ENCODE measurements around the gene DNM3.

The DNM3 gene

GRCh38 chr1:172155766-172156165 lies 314.5 kb downstream of the DNM3 start:
- in situ Hi-C loops (cut with MboI; ENCODE audit: low sequenced_read_pairs): no loop called here

- in situ Hi-C loops (cut with MboI; ENCODE audit: low sequenced_read_pairs): no loop called here
Measured at GRCh38 chr1:172162236-172162635, 320.9 kb downstream of the DNM3 start.

GRCh38 chr1:172163498-172164215 lies 322.4 kb downstream of the DNM3 start:
- in situ Hi-C loops (cut with MboI; ENCODE audit: low sequenced_read_pairs): no loop called here

GRCh38 chr1:172165403-172165802 lies 324.1 kb downstream of the DNM3 start:
- in situ Hi-C loops (cut with MboI; ENCODE audit: low sequenced_read_pairs): no loop called here

- in situ Hi-C loops (cut with MboI; ENCODE audit: low sequenced_read_pairs): no loop called here
Measured at GRCh38 chr1:172167796-172168596, 326.7 kb downstream of the DNM3 start.

GRCh38 chr1:172168597-172168872 lies 327.2 kb downstream of the DNM3 start:
- in situ Hi-C loops (cut with MboI; ENCODE audit: low sequenced_read_pairs): no loop called here

- in situ Hi-C loops (cut with MboI; ENCODE audit: low sequenced_read_pairs): no loop called here
Measured at GRCh38 chr1:172169836-172170235, 328.5 kb downstream of the DNM3 start.

GRCh38 chr1:172172352-172172831 lies 331.1 kb downstream of the DNM3 start:
- in situ Hi-C loops (cut with MboI; ENCODE audit: low sequenced_read_pairs): no loop called here

GRCh38 chr1:172176206-172176605 lies 334.9 kb downstream of the DNM3 start:
- in situ Hi-C loops (cut with MboI; ENCODE audit: low sequenced_read_pairs): no loop called here

GRCh38 chr1:172177849-172178248 lies 336.6 kb downstream of the DNM3 start:
- in situ Hi-C loops (cut with MboI; ENCODE audit: low sequenced_read_pairs): no loop called here

GRCh38 chr1:172178886-172179285 lies 337.6 kb downstream of the DNM3 start:
- in situ Hi-C loops (cut with MboI; ENCODE audit: low sequenced_read_pairs): no loop called here

GRCh38 chr1:172179918-172180317 lies 338.6 kb downstream of the DNM3 start:
- in situ Hi-C loops (cut with MboI; ENCODE audit: low sequenced_read_pairs): no loop called here

GRCh38 chr1:172180501-172181285 lies 339.4 kb downstream of the DNM3 start:
- in situ Hi-C loops (cut with MboI; ENCODE audit: low sequenced_read_pairs): no loop called here

GRCh38 chr1:172184506-172185191 lies 343.4 kb downstream of the DNM3 start:
- in situ Hi-C loops (cut with MboI; ENCODE audit: low sequenced_read_pairs): no loop called here

GRCh38 chr1:172185211-172185610 lies 343.9 kb downstream of the DNM3 start:
- in situ Hi-C loops (cut with MboI; ENCODE audit: low sequenced_read_pairs): no loop called here

GRCh38 chr1:172185996-172186395 lies 344.7 kb downstream of the DNM3 start:
- in situ Hi-C loops (cut with MboI; ENCODE audit: low sequenced_read_pairs): no loop called here

GRCh38 chr1:172201572-172201971 lies 360.3 kb downstream of the DNM3 start:
- in situ Hi-C loops (cut with MboI; ENCODE audit: low sequenced_read_pairs): no loop called here

GRCh38 chr1:172203135-172203823 lies 362.0 kb downstream of the DNM3 start:
- in situ Hi-C loops (cut with MboI; ENCODE audit: low sequenced_read_pairs): no loop called here

GRCh38 chr1:172203902-172204301 lies 362.6 kb downstream of the DNM3 start:
- in situ Hi-C loops (cut with MboI; ENCODE audit: low sequenced_read_pairs): no loop called here

- in situ Hi-C loops (cut with MboI; ENCODE audit: low sequenced_read_pairs): no loop called here
Measured at GRCh38 chr1:172206256-172206655, 365.0 kb downstream of the DNM3 start.

Measured in HL-60/S4 treated with phorbol 12-myristate 13-acetate at 8.2 ng/mL for 4 days and 3 days (cell line).